CD4-positive, alpha-beta T cell treated with Interleukin-2 at 100 ng/mL for 4 hours (primary cell): ENCODE data around the gene TRAF7.

Experiments
- DNase-seq: peaks from one replicate; pipeline ENCODE4 v3.0.0-alpha.2; 2020; ENCODE audit warnings: low spot score

Gene TRAF7

GRCh38 chr16:2216330-2216729, 60.7 kb downstream of the TRAF7 start:
- no peak for DNase-seq

GRCh38 chr16:2223221-2223941, 67.8 kb downstream of the TRAF7 start, which contains the start of gene E4F1:
TSS of gene E4F1 (plus strand) at chr16:2223591. CDS start at chr16:2223614, 23 bp downstream.
- DNase-seq = peak; percentile 99

GRCh38 chr16:2223942-2224486, 68.4 kb downstream of the TRAF7 start:
- DNase-seq = peak; percentile 16

GRCh38 chr16:2226245-2226793, 70.7 kb downstream of the TRAF7 start:
- no peak for DNase-seq

GRCh38 chr16:2226918-2227317, 71.3 kb downstream of the TRAF7 start:
- no peak for DNase-seq
